H9 (cell line): ENCODE results near the gene SCFD2. TPM values are rescaled to one million over a fixed set of nuclear protein-coding genes. Genes with fewer than 3 reads are reported as not detected.

Experiments
- DNase-seq: peaks from one replicate; pipeline ENCODE4 v3.0.0-alpha.2; 2017
- H2AFZ ChIP-seq: one replicate; pipeline ENCODE4 v1.6.1; 2013; ENCODE audit warnings: mild to moderate bottlenecking, low read length, control low read depth, moderate library complexity
- H2AK5ac ChIP-seq: 2 replicates; pipeline ENCODE4 v1.6.1; 2013; ENCODE audit warnings: low read length, control low read depth, mixed read lengths; ENCODE audit not compliant: insufficient read length
- H2BK120ac ChIP-seq: one replicate; pipeline ENCODE4 v1.6.1; 2013; ENCODE audit warnings: low read depth, mild to moderate bottlenecking, low read length, control low read depth, inconsistent platforms; ENCODE audit not compliant: poor library complexity, severe bottlenecking
- H2BK12ac ChIP-seq: 2 replicates; pipeline ENCODE4 v1.6.1; 2013; ENCODE audit warnings: low read length, control low read depth, mixed read lengths, low read depth; ENCODE audit not compliant: insufficient read length
- H2BK15ac ChIP-seq: 2 replicates; pipeline ENCODE4 v1.6.1; 2013; ENCODE audit warnings: low read depth, low read length, control low read depth
- H2BK20ac ChIP-seq: one replicate; pipeline ENCODE4 v1.6.1; 2013; ENCODE audit warnings: low read depth, mild to moderate bottlenecking, low read length, control low read depth, inconsistent platforms; ENCODE audit not compliant: poor library complexity, severe bottlenecking
- H2BK5ac ChIP-seq: 2 replicates; pipeline ENCODE4 v1.6.1; 2013; ENCODE audit warnings: low read length, control low read depth, mixed read lengths; ENCODE audit not compliant: insufficient read length
- H3K14ac ChIP-seq: 2 replicates; pipeline ENCODE4 v1.6.1; 2013; ENCODE audit warnings: low read length, control low read depth; ENCODE audit not compliant: insufficient read depth
- H3K18ac ChIP-seq: 2 replicates; pipeline ENCODE4 v1.6.1; 2013; ENCODE audit warnings: low read depth, mild to moderate bottlenecking, mixed read lengths, low read length, control low read depth; ENCODE audit not compliant: insufficient read length
- H3K23ac ChIP-seq: 2 replicates; pipeline ENCODE4 v1.6.1; 2013; ENCODE audit warnings: low read length, control low read depth, mixed read lengths, low read depth; ENCODE audit not compliant: insufficient read length
- H3K23me2 ChIP-seq: 2 replicates; pipeline ENCODE4 v1.6.1; 2013; ENCODE audit warnings: low read depth, mild to moderate bottlenecking, mixed read lengths, low read length, control low read depth; ENCODE audit not compliant: insufficient read length, poor library complexity, severe bottlenecking
- H3K27ac ChIP-seq: 2 replicates; pipeline ENCODE4 v1.5.1; 2013; ENCODE audit warnings: low read length, control low read depth, mixed read lengths, low read depth; ENCODE audit not compliant: insufficient read length
- H3K27me3 ChIP-seq: 2 replicates; pipeline ENCODE4 v1.6.1; 2013; ENCODE audit warnings: low read length, control low read depth, inconsistent platforms; ENCODE audit not compliant: insufficient read depth
- H3K4ac ChIP-seq: 2 replicates; pipeline ENCODE4 v1.6.1; 2013; ENCODE audit warnings: low read depth, mild to moderate bottlenecking, control low read depth, inconsistent platforms, low read length, moderate library complexity
- H3K4me1 ChIP-seq: 2 replicates; pipeline ENCODE4 v1.6.1; 2013; ENCODE audit warnings: low read length, control low read depth, inconsistent platforms; ENCODE audit not compliant: insufficient read depth
- H3K4me2 ChIP-seq: 2 replicates; pipeline ENCODE4 v1.6.1; 2013; ENCODE audit warnings: low read length, control low read depth, mixed read lengths; ENCODE audit not compliant: insufficient read length, insufficient read depth
- H3K56ac ChIP-seq: 2 replicates; pipeline ENCODE4 v1.6.1; 2013; ENCODE audit warnings: low read depth, mild to moderate bottlenecking, mixed read lengths, low read length, control low read depth; ENCODE audit not compliant: insufficient read length
- H3K79me1 ChIP-seq: 2 replicates; pipeline ENCODE4 v1.6.1; 2013; ENCODE audit warnings: low read depth, mild to moderate bottlenecking, moderate library complexity, low read length, control low read depth, inconsistent platforms; ENCODE audit not compliant: insufficient read depth, poor library complexity, severe bottlenecking
- H3K79me2 ChIP-seq: 2 replicates; pipeline ENCODE4 v1.6.1; 2013; ENCODE audit warnings: low read length, control low read depth, inconsistent platforms; ENCODE audit not compliant: insufficient read depth
- H3K9ac ChIP-seq: 2 replicates; pipeline ENCODE4 v1.6.1; 2013; ENCODE audit warnings: low read length, control low read depth, mixed read lengths; ENCODE audit not compliant: insufficient read length; ENCODE audit errors: extremely low read depth
- H3K9me3 ChIP-seq: one replicate; pipeline ENCODE4 v1.6.1; 2013; ENCODE audit warnings: low read depth, low read length, inconsistent platforms; ENCODE audit not compliant: control insufficient read depth
- H3T11ph ChIP-seq: one replicate; pipeline ENCODE4 v1.6.1; 2013; ENCODE audit warnings: mild to moderate bottlenecking, low read length, control low read depth, inconsistent platforms
- H4K20me1 ChIP-seq: one replicate; pipeline ENCODE4 v1.6.1; 2013; ENCODE audit not compliant: control insufficient read depth, insufficient read length, insufficient read depth
- H4K5ac ChIP-seq: 2 replicates; pipeline ENCODE4 v1.6.1; 2013; ENCODE audit warnings: low read depth, mild to moderate bottlenecking, mixed read lengths, low read length, control low read depth; ENCODE audit not compliant: insufficient read length
- H4K8ac ChIP-seq: replicated peaks from 2 replicates; pipeline ENCODE4 v1.6.1; 2013; ENCODE audit warnings: low read length, control low read depth, mixed read lengths, low read depth; ENCODE audit not compliant: insufficient read length
- H4K91ac ChIP-seq: 2 replicates; pipeline ENCODE4 v1.6.1; 2013; ENCODE audit warnings: low read depth, mild to moderate bottlenecking, moderate library complexity, mixed read lengths, low read length, control low read depth; ENCODE audit not compliant: insufficient read length
- H3K27ac Mint-ChIP-seq, 3 experiments: 2 replicates in 2 of 3; 3 replicates in 1 of 3; pipeline ENCODE4 v1.8.0; 2020 to 2021; ENCODE audit warnings: mixed read lengths in 3 of 3, mild to moderate bottlenecking in 1 of 3, moderate library complexity in 1 of 3
- H3K27me3 Mint-ChIP-seq: 2 replicates; pipeline ENCODE4 v1.8.0; 2021; ENCODE audit warnings: low read depth, mild to moderate bottlenecking, moderate library complexity, mixed read lengths
- H3K36me3 Mint-ChIP-seq, 3 experiments: 2 replicates in 2 of 3; 3 replicates in 1 of 3; pipeline ENCODE4 v1.8.0; 2020 to 2021; ENCODE audit warnings: low read depth in 3 of 3, mixed read lengths in 3 of 3; ENCODE audit not compliant: insufficient read depth in 1 of 3
- H3K4me1 Mint-ChIP-seq, 2 experiments: 2 replicates each; pipeline ENCODE4 v1.8.0; 2020; ENCODE audit warnings: mixed read lengths in 2 of 2
- H3K4me3 Mint-ChIP-seq, 2 experiments: 2 replicates in 1 of 2; 3 replicates in 1 of 2; pipeline ENCODE4 v1.8.0; 2020 to 2021; ENCODE audit warnings: mild to moderate bottlenecking in 2 of 2, mixed read lengths in 2 of 2, moderate library complexity in 1 of 2
- H3K9me3 Mint-ChIP-seq, 2 experiments: 2 replicates in 1 of 2; 3 replicates in 1 of 2; pipeline ENCODE4 v1.8.0; 2020; ENCODE audit warnings: mild to moderate bottlenecking in 2 of 2, mixed read lengths in 2 of 2, moderate library complexity in 1 of 2
- WGBS: extraction: QIAGEN DNeasy Blood & Tissue Kit; methylation state at CpG from one replicate; pipeline ENCODE4 v1.1.7; 2013; ENCODE audit warnings: missing lambda C conversion rate, low lambda C conversion rate, mixed read lengths; ENCODE audit not compliant: insufficient read length; ENCODE audit errors: extremely low coverage; 5-methylcytosine and 5-hydroxymethylcytosine counted together
- total RNA-seq: library from RNA; stranded (reverse); gene quantifications from 2 replicates; pipeline ENCODE4 v1.2.1, GENCODE V29; 2021
- TF ChIP-seq, protein P1 (sequence below): fragments of 200-600 bp; sonication (generic); conservative IDR thresholded peaks from 3 replicates; pipeline ENCODE4 v1.8.0; 2021; ENCODE audit warnings: antibody characterized with exemption, mild to moderate bottlenecking

Gene SCFD2
- total RNA-seq, 1 experiment from 2014 or later = 10.1 TPM

GRCh38 chr4:52837716-52838558, 527.9 kb downstream of the SCFD2 start:
- no peak overlapping the region for H2BK20ac ChIP-seq
- H3K23ac ChIP-seq = no peak overlapping the region
- no peaks in the 10 kb centered on the region for H3K23me2 ChIP-seq
- peak overlapping the region; percentile 56 for H4K91ac ChIP-seq
- no peak overlapping the region for H2BK120ac ChIP-seq
- no peak overlapping the region for H2AFZ ChIP-seq
- H3K27me3 ChIP-seq = no peaks in the 10 kb centered on the region
- no peak overlapping the region for H4K8ac ChIP-seq
- no peak overlapping the region for H4K5ac ChIP-seq
- no peak overlapping the region for H3K27ac ChIP-seq
- no peaks in the 10 kb centered on the region for H4K20me1 ChIP-seq
- no peaks in the 10 kb centered on the region for H3K79me2 ChIP-seq
- peaks cover 78 to 85% of the 10 kb centered on the region in 2 experiments for H3K4me1 Mint-ChIP-seq
- no CpG with 5 or more reads among the region's 7 CpGs for WGBS
- no peak overlapping the region for H3K18ac ChIP-seq
- TF ChIP-seq, protein P1, sequence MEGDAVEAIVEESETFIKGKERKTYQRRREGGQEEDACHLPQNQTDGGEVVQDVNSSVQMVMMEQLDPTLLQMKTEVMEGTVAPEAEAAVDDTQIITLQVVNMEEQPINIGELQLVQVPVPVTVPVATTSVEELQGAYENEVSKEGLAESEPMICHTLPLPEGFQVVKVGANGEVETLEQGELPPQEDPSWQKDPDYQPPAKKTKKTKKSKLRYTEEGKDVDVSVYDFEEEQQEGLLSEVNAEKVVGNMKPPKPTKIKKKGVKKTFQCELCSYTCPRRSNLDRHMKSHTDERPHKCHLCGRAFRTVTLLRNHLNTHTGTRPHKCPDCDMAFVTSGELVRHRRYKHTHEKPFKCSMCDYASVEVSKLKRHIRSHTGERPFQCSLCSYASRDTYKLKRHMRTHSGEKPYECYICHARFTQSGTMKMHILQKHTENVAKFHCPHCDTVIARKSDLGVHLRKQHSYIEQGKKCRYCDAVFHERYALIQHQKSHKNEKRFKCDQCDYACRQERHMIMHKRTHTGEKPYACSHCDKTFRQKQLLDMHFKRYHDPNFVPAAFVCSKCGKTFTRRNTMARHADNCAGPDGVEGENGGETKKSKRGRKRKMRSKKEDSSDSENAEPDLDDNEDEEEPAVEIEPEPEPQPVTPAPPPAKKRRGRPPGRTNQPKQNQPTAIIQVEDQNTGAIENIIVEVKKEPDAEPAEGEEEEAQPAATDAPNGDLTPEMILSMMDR = no peak
- H3K9me3 ChIP-seq = no peaks in the 10 kb centered on the region
- no peak overlapping the region for H3K4me2 ChIP-seq
- no peak overlapping the region for H3T11ph ChIP-seq
- H2BK5ac ChIP-seq = no peak overlapping the region
- no peaks in the 10 kb centered on the region; a peak in 1 of 7 replicates for H3K36me3 Mint-ChIP-seq
- DNase-seq = no peak
- H3K4me3 Mint-ChIP-seq = no peak overlapping the region
- no peak overlapping the region for H3K9ac ChIP-seq
- 0 out of 2 replicates have a peak overlapping the region, but pooled peaks have one; percentile 12 for H2BK15ac ChIP-seq
- H3K4ac ChIP-seq = no peak overlapping the region
- H2BK12ac ChIP-seq = peak overlapping the region; percentile 43
- H3K14ac ChIP-seq = peak overlapping the region; percentile 23; the same call in 1 of the 2 replicates
- no peak overlapping the region for H2AK5ac ChIP-seq
- H3K4me1 ChIP-seq = peaks cover 11% of the 10 kb centered on the region
- no peaks in the 10 kb centered on the region for H3K9me3 Mint-ChIP-seq
- H3K79me1 ChIP-seq = no peaks in the 10 kb centered on the region
- H3K56ac ChIP-seq = no peak overlapping the region
- H3K27me3 Mint-ChIP-seq = 0 out of 2 replicates have a peak, but pooled peaks cover 2% of the 10 kb centered on the region
- H3K27ac Mint-ChIP-seq = peak overlapping the region in 1 of 3 experiments; percentile 51; a peak in 2 of 7 replicates
